Renal pelvis (tissue), 4 donors: Measurements from ENCODE around the gene ELN. TPM values are rescaled to one million over a fixed set of nuclear protein-coding genes. Genes with fewer than 3 reads are reported as not detected.

Experiments
- DNase-seq: peaks from one replicate; pipeline ENCODE4 v3.0.0-alpha.2; 2013
- polyA plus RNA-seq, 3 donors: library from polyadenylated mRNA; unstranded; fragments of 120-200 nt; gene quantifications; one replicate each; pipeline ENCODE4 v1.2.1, GENCODE V29; 2013; ENCODE audit not compliant: insufficient read length in 3 of 3

The ELN gene
- polyA plus RNA-seq, 3 donors, result 63.4 to 109 (median 66.8) TPM

- DNase-seq, result no peak
Measured at GRCh38 chr7:74059037-74059436, 31.1 kb downstream of the ELN start.

- DNase-seq, result no peak
Measured at GRCh38 chr7:74059681-74060588, 32.0 kb downstream of the ELN start.

- DNase-seq, result peak; percentile 50
Measured at GRCh38 chr7:74061840-74062539, 34.0 kb downstream of the ELN start.

GRCh38 chr7:74063223-74063641 is 35.3 kb downstream of the ELN start:
- DNase-seq, result no peak

- no peak for DNase-seq
Measured at GRCh38 chr7:74063646-74064045, 35.7 kb downstream of the ELN start.

- DNase-seq, result no peak
Measured at GRCh38 chr7:74064696-74065095, 36.7 kb downstream of the ELN start.

GRCh38 chr7:74066626-74067025 is 38.7 kb downstream of the ELN start:
- DNase-seq, result no peak

- DNase-seq, result no peak
Measured at GRCh38 chr7:74068378-74069085, 40.6 kb downstream of the ELN start.

- no peak for DNase-seq
Measured at GRCh38 chr7:74069086-74069541, 41.1 kb downstream of the ELN start.

- no peak for DNase-seq
Measured at GRCh38 chr7:74069790-74070618, 42.0 kb downstream of the ELN start.

GRCh38 chr7:74070619-74070921 is 42.6 kb downstream of the ELN start:
- DNase-seq, result no peak

GRCh38 chr7:74071121-74071520 is 43.1 kb downstream of the ELN start:
- no peak for DNase-seq

GRCh38 chr7:74074770-74075169 is 46.8 kb downstream of the ELN start:
- DNase-seq, result no peak

- DNase-seq, result no peak
Measured at GRCh38 chr7:74078461-74078860, 50.5 kb downstream of the ELN start.

GRCh38 chr7:74082770-74083116 is 54.8 kb downstream of the ELN start:
- DNase-seq, result no peak

- DNase-seq, result peak; percentile 84
Measured at GRCh38 chr7:74083117-74083876, 55.3 kb downstream of the ELN start, which contains the start of gene LIMK1. Gene LIMK1, plus strand, starts transcription at chr7:74083804. Its CDS starts 187 bp downstream, at chr7:74083991.

- DNase-seq, result peak; percentile 26
Measured at GRCh38 chr7:74083928-74084721, 56.2 kb downstream of the ELN start.

GRCh38 chr7:74084722-74085578 is 57.0 kb downstream of the ELN start:
- no peak for DNase-seq
